SK-N-SH treated with all-trans-retinoic acid at 6 μM for 48 hours (cell line): ENCODE measurements around the gene KIFC3.

ENCODE experiments used
- ISL1 ChIP-seq: fragments of 250-450 bp; sonication (Bioruptor Pico); IDR thresholded peaks from 2 replicates; pipeline ENCODE4 v2.1.2; 2022; ENCODE audit warnings: mild to moderate bottlenecking, moderate library complexity
- PATZ1 ChIP-seq: fragments of 250-450 bp; sonication (Bioruptor Pico); IDR thresholded peaks from 2 replicates; pipeline ENCODE4 v1.8.0; 2020; ENCODE audit warnings: mild to moderate bottlenecking, moderate library complexity, borderline replicate concordance
- POU6F1 ChIP-seq: fragments of 250-450 bp; sonication (Bioruptor Pico); IDR thresholded peaks from 2 replicates; pipeline ENCODE4 v1.8.0; 2021; ENCODE audit warnings: low read depth, mild to moderate bottlenecking, moderate library complexity, borderline replicate concordance
- ZFP3 ChIP-seq: fragments of 250-450 bp; sonication (Bioruptor Pico); IDR thresholded peaks from 2 replicates; pipeline ENCODE4 v1.5.0; 2020; ENCODE audit warnings: mild to moderate bottlenecking, moderate library complexity
- ZNF565 ChIP-seq: fragments of 450-650 bp; formaldehyde crosslinking; conservative IDR thresholded peaks from 2 replicates; pipeline ENCODE4 v1.5.0; 2020; ENCODE audit warnings: low read depth, mild to moderate bottlenecking, moderate library complexity
- ZNF70 ChIP-seq: fragments of 450-650 bp; formaldehyde crosslinking; IDR thresholded peaks from 2 replicates; pipeline ENCODE4 v1.5.0; 2020; ENCODE audit warnings: mild to moderate bottlenecking, moderate library complexity

- TF ChIP-seq ISL1 (CRISPR knock-in tag) (no peak), PATZ1 (CRISPR knock-in tag) (no peak), ZNF565 (no peak), ZFP3 (CRISPR knock-in tag) (no peak), ZNF70 (CRISPR knock-in tag) (no peak), POU6F1 (CRISPR knock-in tag) (no peak)
Measured at GRCh38 chr16:57723170-57723569, 79.1 kb downstream of the KIFC3 start.
